ENCODE data around the gene RGPD6. TPM values are rescaled to one million over a fixed set of nuclear protein-coding genes. Genes with fewer than 3 reads are reported as not detected.
"Not testable (repeated sequence)": the region's sequence is repeated elsewhere in the genome, so short reads cannot be mapped to it uniquely, and the experiment has no call there.

The RGPD6 gene
- total RNA-seq: 21.0 and 30.6 TPM in 2 replicates

GRCh38 chr2:110576763-110577416 lies at the start of gene RGPD6:
TSS of gene RGPD6 (minus strand) at chr2:110577222. CDS start at chr2:110577024, 198 bp downstream.
- DNase-seq (ENCODE audit: low read depth); H3K36me3 ChIP-seq (ENCODE audit: control insufficient read depth, insufficient read depth, low read length); H3K27me3 ChIP-seq (ENCODE audit: control insufficient read depth, insufficient read depth, low read length): not testable (repeated sequence)
- H3K4me3 ChIP-seq (ENCODE audit: low read depth, low read length): peak within 1 kb of the TSS; percentile 17

- H3K36me3 ChIP-seq (ENCODE audit: control insufficient read depth, insufficient read depth, low read length); DNase-seq (ENCODE audit: low read depth); H3K4me3 ChIP-seq (ENCODE audit: low read depth, low read length); H3K27me3 ChIP-seq (ENCODE audit: control insufficient read depth, insufficient read depth, low read length): not testable (repeated sequence)
Observed at GRCh38 chr2:110619326-110619939, 42.4 kb upstream of the RGPD6 start.

- not testable (repeated sequence) for H3K4me3 ChIP-seq (ENCODE audit: low read depth, low read length); H3K36me3 ChIP-seq (ENCODE audit: control insufficient read depth, insufficient read depth, low read length); H3K27me3 ChIP-seq (ENCODE audit: control insufficient read depth, insufficient read depth, low read length); DNase-seq (ENCODE audit: low read depth)
Observed at GRCh38 chr2:110613927-110614326, 36.9 kb upstream of the RGPD6 start.

GRCh38 chr2:110610613-110611250 lies 33.7 kb upstream of the RGPD6 start:
- not testable (repeated sequence) for DNase-seq (ENCODE audit: low read depth); H3K36me3 ChIP-seq (ENCODE audit: control insufficient read depth, insufficient read depth, low read length); H3K4me3 ChIP-seq (ENCODE audit: low read depth, low read length); H3K27me3 ChIP-seq (ENCODE audit: control insufficient read depth, insufficient read depth, low read length)

- H3K36me3 ChIP-seq (ENCODE audit: control insufficient read depth, insufficient read depth, low read length); H3K4me3 ChIP-seq (ENCODE audit: low read depth, low read length); H3K27me3 ChIP-seq (ENCODE audit: control insufficient read depth, insufficient read depth, low read length); DNase-seq (ENCODE audit: low read depth): not testable (repeated sequence)
Observed at GRCh38 chr2:110609843-110610612, 33.0 kb upstream of the RGPD6 start.

GRCh38 chr2:110608788-110609502 lies 31.9 kb upstream of the RGPD6 start:
- H3K4me3 ChIP-seq (ENCODE audit: low read depth, low read length); H3K27me3 ChIP-seq (ENCODE audit: control insufficient read depth, insufficient read depth, low read length); H3K36me3 ChIP-seq (ENCODE audit: control insufficient read depth, insufficient read depth, low read length); DNase-seq (ENCODE audit: low read depth): not testable (repeated sequence)

- H3K4me3 ChIP-seq (ENCODE audit: low read depth, low read length); H3K36me3 ChIP-seq (ENCODE audit: control insufficient read depth, insufficient read depth, low read length); DNase-seq (ENCODE audit: low read depth); H3K27me3 ChIP-seq (ENCODE audit: control insufficient read depth, insufficient read depth, low read length): not testable (repeated sequence)
Observed at GRCh38 chr2:110605057-110605456, 28.0 kb upstream of the RGPD6 start.

GRCh38 chr2:110603917-110604591 lies 27.0 kb upstream of the RGPD6 start:
- not testable (repeated sequence) for H3K27me3 ChIP-seq (ENCODE audit: control insufficient read depth, insufficient read depth, low read length); H3K4me3 ChIP-seq (ENCODE audit: low read depth, low read length); H3K36me3 ChIP-seq (ENCODE audit: control insufficient read depth, insufficient read depth, low read length); DNase-seq (ENCODE audit: low read depth)

- H3K36me3 ChIP-seq (ENCODE audit: control insufficient read depth, insufficient read depth, low read length); H3K27me3 ChIP-seq (ENCODE audit: control insufficient read depth, insufficient read depth, low read length): not testable (repeated sequence)
Observed at GRCh38 chr2:110602139-110602538, 25.1 kb upstream of the RGPD6 start.

GRCh38 chr2:110591973-110592372 lies 15.0 kb upstream of the RGPD6 start:
- not testable (repeated sequence) for H3K4me3 ChIP-seq (ENCODE audit: low read depth, low read length); H3K36me3 ChIP-seq (ENCODE audit: control insufficient read depth, insufficient read depth, low read length); H3K27me3 ChIP-seq (ENCODE audit: control insufficient read depth, insufficient read depth, low read length); DNase-seq (ENCODE audit: low read depth)

More at GRCh38 chr2:110602139-110602538, 25.1 kb upstream of the RGPD6 start:
- not testable (repeated sequence) for DNase-seq (ENCODE audit: low read depth); H3K4me3 ChIP-seq (ENCODE audit: low read depth, low read length)

GRCh38 chr2:110589677-110590330 lies 12.8 kb upstream of the RGPD6 start:
- H3K36me3 ChIP-seq (ENCODE audit: control insufficient read depth, insufficient read depth, low read length); H3K4me3 ChIP-seq (ENCODE audit: low read depth, low read length); DNase-seq (ENCODE audit: low read depth); H3K27me3 ChIP-seq (ENCODE audit: control insufficient read depth, insufficient read depth, low read length): not testable (repeated sequence)

- H3K27me3 ChIP-seq (ENCODE audit: control insufficient read depth, insufficient read depth, low read length); H3K4me3 ChIP-seq (ENCODE audit: low read depth, low read length); H3K36me3 ChIP-seq (ENCODE audit: control insufficient read depth, insufficient read depth, low read length); DNase-seq (ENCODE audit: low read depth): not testable (repeated sequence)
Observed at GRCh38 chr2:110588520-110588919, 11.5 kb upstream of the RGPD6 start.

GRCh38 chr2:110579216-110579965 lies 2.4 kb upstream of the RGPD6 start:
- H3K4me3 ChIP-seq (ENCODE audit: low read depth, low read length); H3K36me3 ChIP-seq (ENCODE audit: control insufficient read depth, insufficient read depth, low read length); H3K27me3 ChIP-seq (ENCODE audit: control insufficient read depth, insufficient read depth, low read length); DNase-seq (ENCODE audit: low read depth): not testable (repeated sequence)

All from kidney epithelial cell (primary cell).